Astrocyte (in vitro differentiated cells and primary cell): Measurements from ENCODE around the gene CNPPD1. TPM values are rescaled to one million over a fixed set of nuclear protein-coding genes. Genes with fewer than 3 reads are reported as not detected.
A peak's percentile ranks its signal among the peaks of the same experiment; 100 is the strongest.

Experiments used
- DNase-seq: peaks from one replicate; pipeline ENCODE4 v3.0.0-alpha.2; 2010; ENCODE audit warnings: low read depth
- FAIRE-seq: peaks from 2 replicates; lab custom pipeline; 2011; peaks lifted over from hg19 to GRCh38; lab: Jason Lieb, UNC
- H2AFZ ChIP-seq: 2 replicates; pipeline ENCODE4 v1.6.0; 2012; ENCODE audit warnings: low read depth, low read length, inconsistent platforms
- H3K27ac ChIP-seq: 2 replicates; pipeline ENCODE4 v1.5.1; 2011; ENCODE audit warnings: low read depth, low read length, inconsistent platforms
- H3K27me3 ChIP-seq: 2 replicates; pipeline ENCODE4 v1.6.0; 2011; ENCODE audit warnings: low read length, inconsistent platforms; ENCODE audit not compliant: insufficient read depth
- H3K36me3 ChIP-seq: 2 replicates; pipeline ENCODE4 v1.5.1; 2011; ENCODE audit warnings: low read length, inconsistent platforms; ENCODE audit not compliant: insufficient read depth
- H3K4me1 ChIP-seq: 2 replicates; pipeline ENCODE4 v1.5.1; 2011; ENCODE audit warnings: low read length, inconsistent platforms; ENCODE audit not compliant: insufficient read depth
- H3K4me2 ChIP-seq: 2 replicates; pipeline ENCODE4 v1.6.0; 2012; ENCODE audit warnings: low read length, inconsistent platforms
- H3K4me3 ChIP-seq: 2 replicates; pipeline ENCODE4 v1.5.1; 2011; ENCODE audit warnings: low read depth, mild to moderate bottlenecking, low read length, inconsistent platforms; ENCODE audit not compliant: insufficient read depth
- H3K79me2 ChIP-seq: 2 replicates; pipeline ENCODE4 v1.6.0; 2012; ENCODE audit warnings: mild to moderate bottlenecking, low read length, inconsistent platforms; ENCODE audit not compliant: insufficient read depth
- H3K9ac ChIP-seq: 2 replicates; pipeline ENCODE4 v1.6.0; 2012; ENCODE audit warnings: mild to moderate bottlenecking, low read length, inconsistent platforms
- H3K9me3 ChIP-seq: 2 replicates; pipeline ENCODE4 v1.5.1; 2012; ENCODE audit warnings: low read depth, mild to moderate bottlenecking, low read length, inconsistent platforms; ENCODE audit not compliant: insufficient read depth
- H4K20me1 ChIP-seq: 2 replicates; pipeline ENCODE4 v1.6.0; 2012; ENCODE audit warnings: low read length, inconsistent platforms; ENCODE audit not compliant: insufficient read depth
- H3K27ac Mint-ChIP-seq: one replicate; pipeline ENCODE4 v1.8.0; 2021; ENCODE audit warnings: mild to moderate bottlenecking, mixed read lengths; ENCODE audit not compliant: unreplicated experiment
- H3K27me3 Mint-ChIP-seq: one replicate; pipeline ENCODE4 v1.8.0; 2021; ENCODE audit warnings: low read depth, mixed read lengths; ENCODE audit not compliant: unreplicated experiment
- H3K36me3 Mint-ChIP-seq: one replicate; pipeline ENCODE4 v1.8.0; 2021; ENCODE audit warnings: low read depth, mixed read lengths; ENCODE audit not compliant: unreplicated experiment
- H3K4me1 Mint-ChIP-seq: one replicate; pipeline ENCODE4 v1.8.0; 2021; ENCODE audit warnings: low read depth, mixed read lengths; ENCODE audit not compliant: unreplicated experiment
- H3K4me3 Mint-ChIP-seq: one replicate; pipeline ENCODE4 v1.8.0; 2021; ENCODE audit warnings: mild to moderate bottlenecking, moderate library complexity, mixed read lengths; ENCODE audit not compliant: unreplicated experiment
- H3K9me3 Mint-ChIP-seq: one replicate; pipeline ENCODE4 v1.8.0; 2021; ENCODE audit warnings: mild to moderate bottlenecking, mixed read lengths; ENCODE audit not compliant: unreplicated experiment
- CTCF ChIP-seq: IDR thresholded peaks from 2 replicates; pipeline ENCODE4 v1.5.1; 2011; ENCODE audit warnings: low read depth, mild to moderate bottlenecking, inconsistent platforms, low read length, moderate library complexity; ENCODE audit not compliant: insufficient read depth
- EZH2 ChIP-seq: IDR thresholded peaks from 2 replicates; pipeline ENCODE4 v1.6.1; 2012; ENCODE audit warnings: mild to moderate bottlenecking, low read length, inconsistent platforms; ENCODE audit not compliant: insufficient read depth
- total RNA-seq: library from RNA; stranded (reverse); gene quantifications from 2 replicates; pipeline ENCODE4 v1.2.1, GENCODE V29; 2021

Gene CNPPD1
- total RNA-seq, 1 donor from 2014 or later = 28.1 TPM

- Mint-ChIP-seq H3K4me1 (peaks cover 11% of the 10 kb centered on the region), H3K27me3 (peaks cover 2% of the 10 kb centered on the region), H3K9me3 (no peaks in the 10 kb centered on the region), H3K4me3 (peak overlapping the region; percentile 81), H3K27ac (no peak overlapping the region), H3K36me3 (peaks cover 7% of the 10 kb centered on the region)
- H3K4me2 ChIP-seq = peak overlapping the region; percentile 83
- peaks cover 6% of the 10 kb centered on the region for H3K79me2 ChIP-seq
- peaks cover 15% of the 10 kb centered on the region for H4K20me1 ChIP-seq
- TF ChIP-seq CTCF = no peak
- no peak for TF ChIP-seq EZH2
- no peaks in the 10 kb centered on the region for H3K27me3 ChIP-seq
- peak overlapping the region; percentile 77 for H3K9ac ChIP-seq
- FAIRE-seq = no peak
- peak overlapping the region; percentile 75 for H3K27ac ChIP-seq
- H3K36me3 ChIP-seq = no peaks in the 10 kb centered on the region
- H2AFZ ChIP-seq = peak overlapping the region; percentile 43
- H3K4me1 ChIP-seq = peaks cover 16% of the 10 kb centered on the region
- peak overlapping the region; percentile 66 for H3K4me3 ChIP-seq
- DNase-seq = no peak
- H3K9me3 ChIP-seq = no peaks in the 10 kb centered on the region
These were observed 30.6 kb upstream of the CNPPD1 start for GRCh38 chr2:219207134-219207883.

- Histone ChIP-seq H4K20me1 (peaks cover 15% of the 10 kb centered on the region), H3K27me3 (no peaks in the 10 kb centered on the region), H3K9me3 (no peaks in the 10 kb centered on the region), H3K4me1 (peaks cover 16% of the 10 kb centered on the region), H3K4me2 (peak within 1 kb of the TSS; percentile 83), H3K36me3 (no peaks in the 10 kb centered on the region), H3K4me3 (peak within 1 kb of the TSS; percentile 66), H3K79me2 (peaks cover 6% of the 10 kb centered on the region), H3K9ac (peak within 1 kb of the TSS; percentile 77), H2AFZ (peak within 1 kb of the TSS; percentile 73), H3K27ac (peak within 1 kb of the TSS; percentile 75)
- TF ChIP-seq EZH2 (no peak), CTCF (no peak)
- peaks cover 2% of the 10 kb centered on the region for H3K27me3 Mint-ChIP-seq
- FAIRE-seq (no peak), DNase-seq (peak; percentile 72)
- peaks cover 11% of the 10 kb centered on the region for H3K4me1 Mint-ChIP-seq
- H3K36me3 Mint-ChIP-seq = peaks cover 3% of the 10 kb centered on the region
- peak within 1 kb of the TSS; percentile 79 for H3K27ac Mint-ChIP-seq
- peak within 1 kb of the TSS; percentile 88 for H3K4me3 Mint-ChIP-seq
- H3K9me3 Mint-ChIP-seq = no peaks in the 10 kb centered on the region
These were observed 29.8 kb upstream of the CNPPD1 start, which contains the start of gene ZFAND2B for GRCh38 chr2:219206328-219207133. Gene ZFAND2B, plus strand, starts transcription at chr2:219206782. Its CDS starts 206 bp downstream, at chr2:219206988.
